Measurements from ENCODE around the gene DSG2.
"Not testable (repeated sequence)": the region's sequence is repeated elsewhere in the genome, so short reads cannot be mapped to it uniquely, and the experiment has no call there.

DSG2 gene

DNA sequence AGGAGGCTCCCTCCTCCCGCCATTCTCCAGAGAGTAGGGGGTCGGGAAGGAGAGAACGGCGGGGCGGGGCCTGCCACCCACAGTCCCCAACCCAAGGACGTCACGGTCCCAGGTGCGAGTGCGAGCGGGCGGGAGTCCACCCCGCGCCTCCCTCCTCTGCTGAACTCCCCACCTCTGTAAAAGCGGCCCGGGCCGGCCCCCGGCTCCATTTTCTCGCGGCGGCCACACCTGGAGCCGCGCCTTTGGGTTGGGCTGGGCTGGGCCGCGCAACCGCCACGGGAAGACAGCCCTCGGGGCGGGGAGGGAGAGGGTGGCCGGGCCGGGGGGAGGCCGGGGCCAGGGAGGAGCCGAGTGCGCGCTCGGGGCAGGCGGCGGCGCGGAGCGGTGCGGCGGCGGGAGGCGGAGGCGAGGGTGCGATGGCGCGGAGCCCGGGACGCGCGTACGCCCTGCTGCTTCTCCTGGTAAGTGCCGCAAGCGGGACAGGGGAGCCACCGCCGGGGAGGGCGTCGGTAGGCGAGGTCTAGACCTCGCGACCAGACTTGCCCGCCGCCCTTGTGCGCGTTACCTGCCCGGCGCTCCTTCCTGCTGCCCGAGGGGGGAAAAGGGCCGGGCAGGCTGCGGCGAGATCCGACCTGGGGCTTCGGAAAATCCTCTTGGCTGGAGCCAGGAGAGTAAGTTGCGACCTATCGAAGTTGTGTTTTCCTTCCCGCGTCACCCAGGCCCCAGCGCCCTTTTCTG is at the start of gene DSG2:
Gene DSG2 (plus strand): TSS at position 342 of the 738 bp plus-strand sequence. CDS start 75 bp downstream, at position 417.
- DNase-seq = peak; percentile 74

GRCh38 chr18:31450409-31450808 is 47.6 kb upstream of the DSG2 start:
- DNase-seq = no peak

- DNase-seq = no peak
Observed at GRCh38 chr18:31451625-31452024, 46.4 kb upstream of the DSG2 start.

GRCh38 chr18:31454066-31454708 is 43.8 kb upstream of the DSG2 start:
- no peak for DNase-seq

- no peak for DNase-seq
Observed at GRCh38 chr18:31469629-31470028, 28.3 kb upstream of the DSG2 start.

GRCh38 chr18:31478688-31479087 is 19.3 kb upstream of the DSG2 start:
- DNase-seq = no peak

DNA sequence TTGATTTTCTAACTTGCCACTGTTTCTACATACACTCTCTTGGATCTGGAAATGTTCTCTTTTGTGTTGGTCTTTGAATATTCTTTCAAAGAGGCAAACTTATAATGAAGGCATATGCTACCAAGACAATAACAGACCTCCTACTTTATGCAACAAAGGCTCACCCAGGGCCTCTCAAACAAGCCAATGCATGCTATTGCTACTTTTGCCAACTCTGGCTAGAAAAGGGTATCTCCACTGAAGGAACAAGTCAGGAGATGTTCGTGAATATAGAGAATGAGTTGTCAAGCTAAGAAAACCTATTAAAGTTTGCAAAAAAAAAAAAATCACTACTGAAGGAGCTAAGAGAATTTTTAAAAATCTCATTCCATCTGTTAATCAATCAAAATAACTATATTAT is 15.9 kb upstream of the DSG2 start:
- no peak for DNase-seq

DNA sequence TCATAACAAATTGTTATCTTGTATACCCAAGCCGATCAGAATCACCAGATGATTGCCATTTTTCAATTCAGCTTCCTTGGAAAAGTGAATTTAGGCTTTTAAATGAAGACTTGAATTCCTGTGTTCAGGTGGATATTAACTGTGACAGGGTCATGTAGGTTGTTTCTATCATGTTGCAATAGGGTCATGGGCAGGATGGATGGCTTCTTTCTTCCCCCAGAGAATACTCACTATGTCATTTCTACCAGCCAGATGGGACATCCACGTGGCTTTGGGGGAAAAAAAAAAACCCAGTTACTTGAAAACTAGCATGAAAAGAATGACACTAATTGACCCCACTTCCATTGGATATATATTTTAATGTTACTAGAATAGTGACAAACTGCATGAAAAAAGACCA is 14.6 kb upstream of the DSG2 start:
- no peak for DNase-seq

GRCh38 chr18:31484461-31484860 is 13.5 kb upstream of the DSG2 start:
- DNase-seq = no peak

DNA sequence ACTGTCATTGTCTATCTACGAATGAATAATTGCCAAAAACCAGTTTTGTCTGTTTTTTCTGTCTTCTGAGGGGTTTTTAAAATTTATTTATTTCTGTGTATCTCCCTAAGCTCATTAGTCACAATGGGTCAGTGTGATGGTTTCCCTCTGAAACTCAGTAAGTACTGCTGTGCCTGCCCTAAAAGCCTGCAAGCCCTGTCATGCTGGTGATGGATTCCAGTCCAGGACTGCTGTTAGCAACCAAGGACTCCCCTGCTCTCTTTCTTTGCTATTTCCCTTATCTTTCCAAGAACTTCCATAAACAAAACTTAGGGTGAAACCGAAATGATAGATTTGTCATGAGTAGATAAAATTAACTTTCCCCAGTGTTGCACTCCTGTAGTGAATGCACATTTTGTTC is 11.8 kb upstream of the DSG2 start:
- DNase-seq = no peak

DNA sequence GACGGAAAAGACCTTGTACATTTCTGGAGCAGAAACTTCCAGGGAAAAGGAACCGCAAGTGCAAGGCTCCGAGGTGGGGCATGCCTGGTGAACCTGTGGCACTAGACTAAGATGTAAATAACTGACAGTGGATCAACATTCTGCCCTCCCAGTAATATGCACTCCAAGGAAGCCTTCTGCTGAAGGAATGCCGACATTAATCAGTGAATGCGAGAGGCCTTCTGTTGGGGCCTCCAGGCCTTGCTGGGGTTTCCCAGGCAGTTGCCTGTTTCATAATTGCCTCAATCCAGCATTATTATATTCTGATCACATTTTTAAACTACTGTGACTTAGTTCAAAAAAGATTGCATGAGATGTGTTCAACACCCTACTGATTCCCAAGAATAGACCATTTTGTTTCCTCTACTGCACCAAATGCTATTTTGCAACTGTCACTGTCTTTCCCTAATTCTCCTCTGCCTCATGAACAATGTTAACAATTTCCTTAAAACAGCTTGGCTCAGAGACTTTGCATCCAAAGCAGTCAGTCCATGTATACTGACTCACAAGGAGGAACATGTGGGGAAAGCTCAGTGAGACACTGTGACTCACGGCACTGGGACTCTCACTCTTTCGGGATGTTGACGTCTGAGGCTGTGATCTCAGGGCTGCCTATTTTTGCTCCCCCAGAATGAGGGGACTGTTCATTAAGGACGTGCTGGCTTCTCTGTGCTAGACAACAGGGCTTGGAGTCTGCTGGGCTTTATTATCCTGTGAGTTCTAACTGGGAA is 10.5 kb upstream of the DSG2 start:
- DNase-seq = no peak

- no peak for DNase-seq
Observed at GRCh38 chr18:31489311-31489710, 8.7 kb upstream of the DSG2 start.

GRCh38 chr18:31490387-31490786 is 7.6 kb upstream of the DSG2 start:
- DNase-seq = no peak

DNA sequence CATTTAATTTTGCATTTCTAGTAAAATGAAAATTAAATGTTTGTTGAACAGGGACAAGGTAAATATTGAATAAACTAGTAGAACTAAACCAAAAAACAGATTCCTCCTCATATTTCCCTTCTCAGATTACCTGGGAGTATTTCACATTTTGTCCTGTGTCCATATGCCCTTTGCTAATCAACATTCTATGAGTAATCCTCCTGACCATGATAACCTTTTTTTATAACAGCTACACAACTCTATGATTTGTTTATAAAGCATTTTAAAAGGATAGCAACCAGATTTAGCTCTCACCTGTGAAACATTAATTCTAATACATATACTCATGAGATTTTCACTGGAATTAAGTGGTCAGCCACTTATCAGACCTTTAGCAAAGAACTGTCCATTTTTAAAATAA is 7.1 kb upstream of the DSG2 start:
- DNase-seq = no peak

DNA sequence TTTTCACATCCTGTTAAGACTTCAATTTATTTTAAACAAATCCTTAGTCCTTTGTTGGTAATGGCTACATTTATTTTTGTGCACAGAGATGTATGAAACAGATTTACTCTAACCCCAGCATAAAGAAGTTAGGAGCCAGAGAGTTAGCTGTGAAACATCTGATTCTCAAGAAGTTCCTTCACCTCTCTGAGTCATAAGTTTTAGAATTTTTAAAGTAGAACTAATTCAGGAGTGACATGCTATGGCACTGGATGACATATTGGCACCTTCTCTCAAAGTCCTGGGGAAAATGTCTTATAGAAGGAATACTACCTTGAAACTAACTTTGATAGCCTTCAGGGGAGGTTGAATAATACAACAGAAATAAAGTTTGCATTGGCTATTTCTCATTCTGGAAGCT is 6.4 kb upstream of the DSG2 start:
- no peak for DNase-seq

DNA sequence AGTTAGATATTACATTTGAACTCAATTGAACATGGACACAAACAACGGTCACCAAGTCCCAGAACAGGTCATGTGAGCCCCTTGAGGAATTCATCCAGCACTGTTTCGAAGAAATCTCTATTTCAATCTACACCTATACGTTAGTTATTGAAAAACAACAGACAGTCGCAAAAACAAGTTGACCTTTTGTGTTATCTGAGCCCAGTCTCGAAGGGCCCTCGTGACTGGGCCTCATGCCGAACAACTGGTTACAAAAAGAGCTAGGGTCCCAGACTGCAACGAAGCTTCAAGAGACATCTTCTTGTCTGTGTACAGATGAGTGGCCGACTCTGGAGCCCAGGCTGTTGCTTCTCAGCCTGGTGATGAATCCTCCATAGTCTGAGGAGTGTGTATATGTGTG is 5.3 kb upstream of the DSG2 start:
- no peak for DNase-seq

- no peak for DNase-seq
Observed at GRCh38 chr18:31493171-31493570, 4.8 kb upstream of the DSG2 start.

DNA sequence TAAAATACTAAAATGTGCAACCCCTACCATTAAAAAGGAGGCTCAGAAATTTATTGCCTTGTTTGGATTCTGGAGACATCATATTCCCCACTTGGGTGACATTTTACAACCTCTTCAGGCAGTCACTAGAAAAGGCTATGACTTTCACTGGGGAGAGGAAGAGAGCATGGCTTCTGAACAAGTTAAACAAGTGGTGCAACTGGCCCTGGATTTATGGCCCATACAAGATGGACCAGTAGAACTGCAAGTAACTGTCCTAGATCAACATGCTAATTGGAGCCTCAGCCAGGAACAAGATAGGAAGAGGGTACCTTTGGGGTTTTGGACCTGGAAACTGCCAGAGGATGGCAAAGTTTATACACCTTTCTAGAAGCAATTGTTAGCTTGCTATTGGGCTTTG is 4.0 kb upstream of the DSG2 start:
- DNase-seq = no peak

- DNase-seq = not testable (repeated sequence)
Observed at GRCh38 chr18:31494705-31495244, 3.2 kb upstream of the DSG2 start.

GRCh38 chr18:31497404-31497835 is 557 bp upstream of the DSG2 start:
- no peak for DNase-seq

GRCh38 chr18:31498574-31499524 is 872 bp downstream of the DSG2 start:
- DNase-seq = no peak

- DNase-seq = peak; percentile 29
Observed at GRCh38 chr18:31500051-31500688, 2.2 kb downstream of the DSG2 start.
